Activated naive CD4-positive, alpha-beta T cell treated with anti-CD3 and anti-CD28 coated beads, Interleukin-2, amount 50 U/mL, for 16 hours (primary cell): ENCODE results near the gene LRRC56.
A peak's percentile ranks its signal among the peaks of the same experiment; 100 is the strongest.
"Not testable (repeated sequence)": the region's sequence is repeated elsewhere in the genome, so short reads cannot be mapped to it uniquely, and the experiment has no call there.

Source experiments
- DNase-seq: peaks from one replicate; pipeline ENCODE4 v3.0.0-alpha.2; 2020

The LRRC56 gene

GRCh38 chr11:501683-502287 lies 35.5 kb upstream of the LRRC56 start:
- DNase-seq: no peak

DNA sequence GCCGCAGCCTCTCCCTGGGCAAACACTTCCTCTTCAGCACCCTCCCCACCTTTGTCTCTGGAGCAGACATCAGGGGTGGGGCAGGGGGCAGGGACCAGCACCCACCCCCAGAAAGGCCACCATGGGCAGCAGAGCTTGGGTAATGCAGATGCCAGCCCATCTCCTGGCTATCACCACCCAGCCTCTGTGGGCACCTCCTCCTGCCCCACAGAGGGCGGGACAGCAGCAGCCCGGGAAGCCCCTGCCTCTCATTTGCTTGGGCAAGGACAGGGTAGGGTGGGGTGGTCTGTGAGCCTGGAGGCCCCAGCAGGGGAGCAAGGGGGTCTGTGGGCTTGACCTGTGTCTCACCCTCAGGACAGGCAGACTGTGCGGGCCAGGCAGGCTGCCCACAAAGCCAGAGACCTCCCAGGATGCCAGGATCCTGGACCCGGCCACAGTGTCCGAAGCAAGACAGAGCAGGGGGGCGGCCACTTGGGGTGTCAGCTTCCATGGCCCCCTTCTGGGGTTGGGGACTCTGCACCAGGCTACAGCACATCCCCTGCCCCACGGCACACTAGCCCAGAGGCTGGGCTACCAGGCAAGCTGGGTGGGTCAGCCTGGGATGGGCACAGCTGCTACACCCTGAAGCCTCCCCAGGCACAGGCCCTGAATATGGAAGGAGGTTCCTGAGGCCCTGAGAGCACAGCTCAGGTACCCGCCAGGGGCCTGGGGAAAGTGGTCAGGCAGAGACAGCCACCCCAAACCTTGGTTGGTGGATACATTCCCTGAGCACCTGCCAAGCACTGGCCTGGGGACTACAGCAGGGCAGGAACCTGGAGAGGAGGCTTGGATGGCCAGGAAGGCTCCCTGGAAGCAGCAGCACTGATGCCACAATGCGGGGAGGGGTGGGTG lies 34.8 kb upstream of the LRRC56 start:
- DNase-seq: no peak

GRCh38 chr11:503179-503981 lies 33.9 kb upstream of the LRRC56 start:
- no peak for DNase-seq

GRCh38 chr11:504053-504993 lies 33.0 kb upstream of the LRRC56 start:
- no peak for DNase-seq

GRCh38 chr11:504994-505344 lies 32.4 kb upstream of the LRRC56 start:
- no peak for DNase-seq

DNA sequence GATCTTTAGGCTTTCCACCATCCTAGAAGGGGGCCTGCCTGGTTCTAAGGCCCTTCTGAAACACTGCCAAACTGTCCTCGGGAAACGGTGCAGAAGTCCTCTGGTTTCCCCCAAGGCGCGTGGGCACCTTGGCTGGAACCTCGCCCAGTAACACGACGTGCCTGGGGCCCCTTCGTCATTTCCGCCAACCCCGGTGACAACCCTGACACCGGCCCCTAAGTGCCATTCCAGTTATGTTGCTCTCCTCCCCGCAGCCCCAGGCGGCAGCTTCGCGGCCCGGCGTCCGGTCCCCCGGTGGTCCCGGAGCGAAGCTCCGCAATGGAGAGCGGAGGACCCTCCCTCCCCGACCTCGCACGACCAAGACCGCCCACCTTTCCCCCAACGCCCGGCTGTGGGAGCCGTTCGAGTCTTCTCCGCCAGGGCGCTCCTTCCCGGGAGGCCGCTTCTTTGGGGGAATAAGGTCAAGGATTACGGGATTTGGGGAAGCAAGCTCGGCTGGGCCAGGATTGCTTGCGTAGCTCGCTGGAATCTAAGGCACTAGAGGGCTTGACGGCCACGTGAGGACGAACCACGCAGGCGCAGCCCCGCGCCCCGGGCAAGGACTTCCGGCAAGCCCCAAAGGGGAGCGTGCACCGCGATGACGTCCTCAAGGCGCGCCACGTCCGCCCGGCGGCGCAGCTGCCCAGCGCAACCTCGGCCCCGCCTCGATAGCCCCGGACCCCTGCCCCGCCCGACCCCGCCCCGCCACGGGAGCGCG lies 30.9 kb upstream of the LRRC56 start:
- DNase-seq: peak; percentile 97

- peak; percentile 98 for DNase-seq
Measured at GRCh38 chr11:506995-507726, 30.2 kb upstream of the LRRC56 start, which contains the start of gene RNH1. Gene RNH1, minus strand, starts transcription at chr11:507242. Its CDS starts 5,080 bp downstream, at chr11:502162.

DNA sequence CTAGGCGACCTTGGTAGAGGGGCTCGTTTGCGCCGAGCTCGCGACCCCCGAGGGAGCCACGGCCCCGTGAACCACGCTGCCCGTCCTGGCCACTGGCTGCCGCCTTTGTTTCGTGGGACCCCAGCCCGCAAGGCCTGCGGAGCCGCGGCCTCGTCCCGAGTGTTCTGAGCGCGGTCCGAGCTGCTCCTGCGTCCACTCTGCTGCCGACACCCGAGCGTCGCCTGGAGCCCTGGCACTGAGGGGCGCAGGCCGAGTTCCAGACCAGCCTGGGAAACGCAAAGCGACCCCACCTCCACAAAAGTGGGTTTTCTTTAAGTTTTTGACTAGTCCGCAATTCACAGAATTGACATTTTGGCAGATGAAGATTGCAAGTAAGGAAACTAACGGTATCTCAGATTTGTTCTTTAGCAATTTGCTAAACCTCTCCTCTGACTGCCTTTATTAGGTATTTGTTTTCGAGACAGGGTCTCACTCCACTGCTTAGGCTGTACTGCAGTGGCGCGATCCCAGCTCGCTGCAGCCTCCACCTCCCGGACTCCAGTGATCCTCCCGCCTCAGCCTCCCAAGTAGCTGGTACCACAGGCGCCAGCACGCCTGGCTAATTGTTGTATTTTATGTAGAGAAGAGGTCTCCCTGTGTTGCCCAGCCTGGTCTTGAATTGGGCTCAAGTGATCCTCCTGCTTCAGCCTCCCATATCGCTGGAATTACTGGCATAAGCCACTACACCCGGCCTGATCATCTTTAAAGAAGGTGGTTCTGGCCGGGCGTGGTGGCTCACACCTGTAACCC lies 29.4 kb upstream of the LRRC56 start:
- DNase-seq: no peak

DNA sequence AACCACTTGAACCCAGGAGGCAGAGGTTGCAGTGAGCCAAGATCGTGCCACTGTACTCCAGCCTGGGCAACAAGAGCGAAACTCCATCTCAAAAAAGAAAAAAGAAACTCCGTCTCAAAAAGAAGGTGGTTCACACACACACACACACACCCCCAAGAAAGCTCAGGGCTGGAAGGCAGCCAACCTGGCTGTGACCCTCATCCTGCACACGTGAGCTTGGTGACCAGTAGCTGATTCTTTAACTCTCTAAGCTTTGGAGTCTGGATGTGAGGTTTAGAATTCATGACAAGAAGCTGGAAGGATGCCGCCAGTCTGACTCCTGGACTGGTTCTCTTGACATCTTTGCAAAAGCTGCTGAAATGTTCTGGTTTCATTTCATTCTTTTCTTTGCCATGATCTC lies 28.4 kb upstream of the LRRC56 start:
- DNase-seq: no peak

DNA sequence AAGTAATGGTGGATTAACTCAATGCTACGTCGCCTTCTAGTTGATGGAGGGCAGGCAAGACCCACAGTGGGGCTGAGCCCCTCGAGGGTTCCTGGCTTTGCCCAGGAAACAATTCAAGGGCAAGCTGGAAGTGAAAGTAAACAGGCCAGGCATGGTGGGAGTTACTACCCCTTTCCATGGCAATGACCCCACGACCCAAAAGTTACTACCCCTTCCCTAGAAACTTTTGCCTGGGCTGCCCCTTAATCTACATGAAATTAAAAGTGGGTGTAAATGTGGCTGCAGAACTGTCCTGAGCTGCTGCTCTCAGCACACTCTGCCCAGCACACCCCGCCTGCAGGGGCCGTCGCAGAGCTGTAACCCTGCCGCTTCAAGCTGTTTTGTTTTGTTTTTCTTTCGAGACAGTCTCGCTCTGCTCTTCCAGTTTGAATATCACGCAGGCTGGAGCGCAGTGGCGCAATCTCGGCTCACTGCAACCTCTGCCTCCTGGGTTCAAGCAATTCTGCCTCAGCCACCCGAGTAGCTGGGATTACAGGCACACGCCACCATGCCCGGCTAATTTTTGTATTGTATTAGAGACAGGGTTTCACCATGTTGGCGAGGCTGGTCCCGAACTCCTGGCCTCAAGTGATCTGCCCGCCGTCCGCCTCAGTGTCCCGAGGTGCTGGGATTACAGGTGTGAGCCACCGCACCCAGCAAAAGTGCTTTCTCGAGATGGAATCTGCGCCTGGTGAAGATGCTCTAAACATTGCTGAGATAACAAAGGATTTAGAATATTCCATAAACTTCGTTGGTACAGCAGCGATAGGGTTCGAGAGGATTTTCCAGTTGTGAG lies 24.3 kb upstream of the LRRC56 start:
- no peak for DNase-seq

GRCh38 chr11:514606-515005 lies 22.7 kb upstream of the LRRC56 start:
- DNase-seq: no peak

DNA sequence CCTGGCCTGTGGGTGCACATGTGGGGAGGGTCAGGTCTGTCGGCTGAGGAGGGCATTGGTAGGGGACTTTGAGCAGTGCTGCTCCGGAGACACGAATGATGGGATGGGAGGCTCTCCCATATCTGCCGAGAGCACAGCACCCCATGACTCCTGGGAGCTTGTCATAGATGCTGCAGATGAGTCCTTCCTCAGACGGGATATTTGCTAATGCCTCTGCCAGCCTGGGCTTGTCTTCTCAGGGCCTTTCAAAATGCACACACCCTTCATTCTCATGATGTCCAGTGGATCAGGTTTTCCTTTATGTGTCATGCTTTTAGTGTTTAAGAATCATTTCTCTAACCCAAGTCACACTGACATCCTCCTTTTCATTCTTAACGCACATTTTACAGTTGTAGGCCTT lies 22.2 kb upstream of the LRRC56 start:
- DNase-seq: no peak

- no peak for DNase-seq
Measured at GRCh38 chr11:516400-516799, 20.9 kb upstream of the LRRC56 start.

- not testable (repeated sequence) for DNase-seq
Measured at GRCh38 chr11:516918-517685, 20.2 kb upstream of the LRRC56 start.

DNA sequence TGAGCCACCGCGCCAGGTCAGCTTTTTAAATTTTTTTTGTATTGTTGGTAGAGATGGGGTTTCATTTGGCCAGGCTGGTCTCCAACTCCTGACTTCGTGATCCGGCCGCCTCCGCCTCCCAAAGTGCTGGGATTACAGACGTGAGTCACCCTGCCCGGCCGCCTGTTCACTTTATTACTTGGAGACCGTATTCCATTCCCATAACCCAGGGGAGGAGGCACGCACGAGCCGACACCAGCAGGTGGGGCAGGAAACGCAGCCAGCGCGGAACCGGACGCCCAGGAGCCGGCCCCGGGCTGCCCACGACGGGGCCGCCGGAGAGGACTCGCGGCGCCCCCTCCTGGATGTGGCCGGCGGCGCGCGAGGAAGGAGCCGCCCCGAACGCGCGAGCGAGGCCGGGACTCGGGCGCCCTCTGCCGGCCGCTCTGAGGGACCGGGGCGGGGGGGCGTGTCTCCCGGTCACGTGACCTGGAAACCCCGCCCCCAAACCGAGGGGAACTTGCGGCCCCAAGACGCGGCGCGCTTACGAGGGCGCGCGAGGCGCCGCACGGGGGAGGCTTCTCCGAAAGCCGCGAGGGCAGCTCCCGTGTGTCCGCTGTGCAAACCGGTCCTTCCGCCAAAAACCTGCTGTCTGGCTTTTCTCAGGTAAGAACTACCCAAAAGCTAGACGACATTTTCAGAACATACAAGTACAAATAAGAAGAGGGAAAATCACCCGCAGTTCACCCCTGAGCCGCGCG lies 18.7 kb upstream of the LRRC56 start:
- DNase-seq: peak; percentile 79

- no peak for DNase-seq
Measured at GRCh38 chr11:520428-521176, 16.7 kb upstream of the LRRC56 start.

- no peak for DNase-seq
Measured at GRCh38 chr11:521177-521688, 16.1 kb upstream of the LRRC56 start.
